ENCODE results near the gene AP2M1. TPM values are rescaled to one million over a fixed set of nuclear protein-coding genes. Genes with fewer than 3 reads are reported as not detected.

Gene AP2M1
- total RNA-seq, 4 donors from 2014 or later = 178 to 227 (median 198) TPM

DNA sequence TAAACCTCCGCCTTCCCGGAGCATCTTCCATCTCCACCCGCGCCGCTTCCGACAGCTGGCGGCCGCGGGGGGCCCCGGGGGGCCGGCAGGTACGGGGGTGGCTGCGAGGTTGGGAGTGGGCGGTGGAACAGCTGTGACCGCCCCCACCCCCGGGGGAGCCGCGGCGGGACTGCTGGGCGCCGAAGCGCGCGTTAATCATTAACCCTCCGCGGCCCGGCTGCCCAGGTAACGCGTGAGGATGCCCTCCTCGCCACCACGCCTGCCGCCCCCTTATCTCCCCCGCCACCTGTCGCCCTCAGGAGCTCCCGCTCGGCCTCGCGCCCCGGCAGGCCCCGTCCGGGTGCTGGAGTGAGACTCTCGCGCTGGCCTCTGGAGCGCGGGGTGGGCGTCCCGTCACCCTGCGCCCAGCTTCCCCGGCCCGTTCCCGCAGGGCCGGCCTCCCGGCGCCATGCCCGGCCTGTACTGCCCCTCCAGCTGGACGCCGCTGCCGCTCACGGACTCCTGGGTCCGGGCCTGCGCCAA is 55.5 kb downstream of the AP2M1 start:
- TF ChIP-seq, protein P1, sequence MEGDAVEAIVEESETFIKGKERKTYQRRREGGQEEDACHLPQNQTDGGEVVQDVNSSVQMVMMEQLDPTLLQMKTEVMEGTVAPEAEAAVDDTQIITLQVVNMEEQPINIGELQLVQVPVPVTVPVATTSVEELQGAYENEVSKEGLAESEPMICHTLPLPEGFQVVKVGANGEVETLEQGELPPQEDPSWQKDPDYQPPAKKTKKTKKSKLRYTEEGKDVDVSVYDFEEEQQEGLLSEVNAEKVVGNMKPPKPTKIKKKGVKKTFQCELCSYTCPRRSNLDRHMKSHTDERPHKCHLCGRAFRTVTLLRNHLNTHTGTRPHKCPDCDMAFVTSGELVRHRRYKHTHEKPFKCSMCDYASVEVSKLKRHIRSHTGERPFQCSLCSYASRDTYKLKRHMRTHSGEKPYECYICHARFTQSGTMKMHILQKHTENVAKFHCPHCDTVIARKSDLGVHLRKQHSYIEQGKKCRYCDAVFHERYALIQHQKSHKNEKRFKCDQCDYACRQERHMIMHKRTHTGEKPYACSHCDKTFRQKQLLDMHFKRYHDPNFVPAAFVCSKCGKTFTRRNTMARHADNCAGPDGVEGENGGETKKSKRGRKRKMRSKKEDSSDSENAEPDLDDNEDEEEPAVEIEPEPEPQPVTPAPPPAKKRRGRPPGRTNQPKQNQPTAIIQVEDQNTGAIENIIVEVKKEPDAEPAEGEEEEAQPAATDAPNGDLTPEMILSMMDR (IDR thresholded peaks at IDR 0.05; ENCODE audit: low read depth) = no peak

DNA sequence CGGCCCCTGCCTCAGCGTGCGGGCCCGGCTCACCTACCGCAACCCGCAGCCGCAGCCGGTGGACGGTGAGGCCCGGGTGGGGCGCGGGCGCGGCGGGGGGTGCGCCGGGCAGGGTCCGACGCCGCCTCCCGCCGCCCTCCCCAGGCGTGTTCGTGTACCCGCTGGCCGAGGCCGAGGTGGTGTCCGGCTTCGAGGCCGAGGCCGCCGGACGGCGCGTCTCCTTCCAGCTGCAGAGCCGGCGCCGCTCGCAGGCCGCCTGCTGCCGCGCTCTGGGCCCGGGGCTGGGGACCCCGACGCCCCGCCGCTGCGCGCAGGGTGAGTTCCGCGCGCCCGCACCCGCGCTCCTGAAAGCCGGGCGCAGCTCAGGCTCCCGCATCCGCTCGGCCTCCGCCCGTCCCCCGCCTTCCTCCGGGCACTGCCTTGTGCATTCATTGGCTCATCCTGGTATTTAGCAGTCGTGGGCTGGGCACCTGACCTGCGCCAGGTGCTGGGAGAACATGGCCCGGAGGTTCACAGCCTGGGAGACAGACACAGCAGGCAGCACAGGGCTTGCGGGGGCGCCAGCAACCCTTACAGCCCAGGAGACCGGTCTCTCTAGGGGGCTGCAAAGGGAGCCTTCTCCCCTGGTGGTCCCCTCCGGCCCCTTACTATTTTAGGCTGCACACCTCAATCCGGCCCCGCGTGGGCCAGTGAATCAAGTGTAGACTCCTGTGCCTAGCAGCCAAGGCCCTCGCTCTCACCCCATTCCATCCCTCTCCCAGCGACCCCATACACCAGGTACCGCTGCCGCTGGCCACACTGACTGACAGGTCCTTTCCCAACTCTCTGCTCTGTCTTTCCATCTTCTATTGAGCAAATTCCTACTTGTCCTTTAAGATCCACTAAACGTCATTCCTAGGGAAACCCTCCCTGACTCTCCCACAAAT is 56.2 kb downstream of the AP2M1 start:
- TF ChIP-seq, protein P1 (IDR thresholded peaks at IDR 0.05; ENCODE audit: low read depth) = no peak

DNA sequence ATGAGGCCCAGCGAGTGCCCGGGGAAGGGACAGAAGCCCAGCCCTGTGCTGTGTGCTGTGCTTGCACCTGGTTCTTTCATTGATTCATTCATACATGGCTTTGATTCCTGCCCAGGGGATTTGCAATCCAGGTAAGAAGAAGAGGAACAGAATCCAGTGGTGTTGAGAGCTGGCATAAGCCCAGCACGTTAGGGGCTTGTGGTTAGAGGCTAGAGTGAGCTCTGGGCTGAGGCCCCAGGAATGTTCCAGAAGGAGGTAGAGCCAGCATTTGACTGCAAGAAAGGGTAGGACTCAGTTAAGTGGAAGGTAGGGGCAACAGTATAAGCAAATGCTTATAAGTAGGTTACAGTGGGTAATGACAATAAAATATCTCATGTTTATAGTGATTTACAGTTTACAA is 57.0 kb downstream of the AP2M1 start:
- TF ChIP-seq, protein P1 (IDR thresholded peaks at IDR 0.05; ENCODE audit: low read depth) = no peak

DNA sequence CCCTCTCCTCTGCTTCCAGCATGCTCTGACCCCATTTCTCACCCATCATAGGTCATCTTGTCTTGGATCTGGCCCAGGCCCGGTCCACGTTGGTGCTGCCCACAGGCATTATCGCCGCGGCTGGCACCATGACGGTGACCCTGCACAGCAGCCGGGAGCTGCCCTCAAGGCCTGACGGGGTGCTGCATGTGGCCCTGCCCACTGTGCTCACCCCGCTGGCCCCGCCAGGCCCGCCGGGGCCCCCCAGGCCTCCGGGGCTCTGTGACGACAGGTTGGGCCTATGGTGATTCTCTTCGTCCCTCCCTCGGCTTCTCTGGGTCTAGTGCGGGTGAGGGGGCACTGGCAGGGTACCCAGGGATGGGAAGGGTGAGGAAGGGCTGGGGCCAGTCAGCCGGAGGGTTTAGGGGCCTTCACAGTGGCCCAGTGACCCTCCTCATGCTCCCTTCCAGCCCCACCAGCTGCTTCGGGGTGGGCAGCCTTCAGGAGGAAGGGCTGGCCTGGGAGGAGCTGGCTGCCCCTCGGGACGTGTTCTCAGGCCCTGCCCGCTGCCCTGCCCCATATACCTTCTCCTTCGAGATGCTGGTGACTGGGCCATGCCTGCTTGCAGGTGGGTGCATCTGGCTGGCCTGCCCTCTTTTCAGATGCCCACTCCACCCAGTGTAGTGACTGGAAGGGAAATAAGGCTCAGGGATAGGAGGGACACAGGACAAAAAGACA is 58.6 kb downstream of the AP2M1 start:
- TF ChIP-seq, protein P1 (IDR thresholded peaks at IDR 0.05; ENCODE audit: low read depth) = no peak

Other genes starting within 250 kb of the AP2M1 start
- gene ABCC5, start 157.0 kb upstream of the AP2M1 start, total RNA-seq = 10 to 100 TPM; 17.9 to 61.9 (median 28.1) TPM
- gene HTR3D, start 143.1 kb upstream of the AP2M1 start, total RNA-seq = not detected
- not detected for gene HTR3C, start 121.8 kb upstream of the AP2M1 start, total RNA-seq
- not detected for gene HTR3E, start 77.8 kb upstream of the AP2M1 start, total RNA-seq
- 10 to 100 TPM; 29.8 to 31.9 (median 31.2) TPM for gene EIF2B5, start 39.5 kb upstream of the AP2M1 start, total RNA-seq
- gene DVL3, start 19.5 kb upstream of the AP2M1 start, total RNA-seq = 10 to 100 TPM; 18.9 to 57.3 (median 32.6) TPM
- 10 to 100 TPM; 40.8 to 72.5 (median 54.0) TPM for gene ABCF3, start 11.3 kb downstream of the AP2M1 start, total RNA-seq
- gene VWA5B2, start 54.7 kb downstream of the AP2M1 start, total RNA-seq = not detected
- gene ALG3, start 74.1 kb downstream of the AP2M1 start, total RNA-seq = 10 to 100 TPM; 23.3 to 53.7 (median 47.9) TPM
- gene EEF1AKMT4, start 74.8 kb downstream of the AP2M1 start, total RNA-seq = 1 to 10 TPM; 3.4 to 5.5 (median 4.3) TPM
- gene CAMK2N2, start 86.7 kb downstream of the AP2M1 start, total RNA-seq = not detected
- gene ECE2, start 101.2 kb downstream of the AP2M1 start, total RNA-seq = not detected
- 100 to 1,000 TPM; 166 to 257 (median 231) TPM for gene PSMD2, start 124.4 kb downstream of the AP2M1 start, total RNA-seq
- 100 to 1,000 TPM; 158 to 318 (median 213) TPM for gene EIF4G1, start 139.8 kb downstream of the AP2M1 start, total RNA-seq
- 10 to 100 TPM in 3 of 4 donors, 1 to 10 TPM in 1; 9.8 to 17.1 (median 13.8) TPM for gene FAM131A, start 162.7 kb downstream of the AP2M1 start, total RNA-seq
- 1 to 10 TPM; 1.3 to 5.8 (median 1.9) TPM for gene CLCN2, start 186.8 kb downstream of the AP2M1 start, total RNA-seq
- 10 to 100 TPM; 47.9 to 69.9 (median 56.7) TPM for gene POLR2H, start 186.9 kb downstream of the AP2M1 start, total RNA-seq
- gene THPO, start 203.4 kb downstream of the AP2M1 start, total RNA-seq = under 1 TPM in 3 of 4 donors, not detected in 1; 0.44 to 0.68 (median 0.57) TPM
- 10 to 100 TPM in 3 of 4 donors, 1 to 10 TPM in 1; 8.0 to 11.7 (median 11.0) TPM for gene CHRD, start 205.2 kb downstream of the AP2M1 start, total RNA-seq